Breast epithelium (tissue), 4 donors: ENCODE results near the gene UBE2D2. TPM values are rescaled to one million over a fixed set of nuclear protein-coding genes. Genes with fewer than 3 reads are reported as not detected.

Source experiments
- DNase-seq, 2 donors: peaks; one replicate each; pipeline ENCODE4 v3.0.0-alpha.2; 2019; ENCODE audit warnings: low spot score in 2 of 2
- H3K27ac ChIP-seq, 2 donors: fragments of 200-600 bp; sonication (generic) in 1 of 2; one replicate each; pipeline ENCODE4 v1.5.1; 2016 to 2019; ENCODE audit warnings: mild to moderate bottlenecking in 1 of 2
- H3K27me3 ChIP-seq, 2 donors: fragments of 200-600 bp; sonication (generic) in 1 of 2; one replicate each; pipeline versions ENCODE4 v1.5.1 to v1.6.0; 2017 to 2019; ENCODE audit warnings: control low read depth in 1 of 2, mild to moderate bottlenecking in 1 of 2
- H3K36me3 ChIP-seq: fragments of 200-600 bp; one replicate; pipeline ENCODE4 v1.5.1; 2019
- H3K4me1 ChIP-seq, 2 donors: fragments of 200-600 bp; sonication (generic); one replicate each; pipeline ENCODE4 v1.5.1; 2016 to 2019; ENCODE audit warnings: control low read depth in 1 of 2
- H3K4me3 ChIP-seq, 3 donors: fragments of 200-600 bp; sonication (generic); 1 replicate in 2 of 3; 2 replicates in 1 of 3; pipeline ENCODE4 v1.5.1; 2016 to 2019; ENCODE audit warnings: mild to moderate bottlenecking in 3 of 3, moderate library complexity in 2 of 3
- H3K9me3 ChIP-seq, 2 donors: fragments of 200-600 bp; sonication (generic) in 1 of 2; one replicate each; pipeline ENCODE4 v1.5.1; 2016 to 2019; ENCODE audit warnings: control low read depth in 1 of 2
- POLR2A ChIP-seq: fragments of 450-650 bp; IDR thresholded peaks from one replicate; pipeline ENCODE4 v1.6.1; 2016; ENCODE audit warnings: antibody characterized with exemption, mild to moderate bottlenecking, moderate library complexity
- POLR2AphosphoS5 ChIP-seq, 3 donors: sonication (generic); formaldehyde crosslinking; IDR thresholded peaks; one replicate each; pipeline ENCODE4 v1.6.1; 2017; ENCODE audit warnings: antibody characterized with exemption in 3 of 3
- intact Hi-C: fragments of 100-400 bp; cut with DNase I; formaldehyde crosslinking; loops from one replicate; pipeline ENCODE4 v1.15.1; 2023; ENCODE audit warnings: low total_unique reads
- total RNA-seq, 3 donors: library from RNA; depleted of rRNA; stranded (reverse); fragments of >200 nt; gene quantifications; one replicate each; pipeline ENCODE4 v1.1.0, GENCODE V29; 2016
- TF ChIP-seq, protein P1 (sequence below), 3 donors: fragments of 450-650 bp; IDR thresholded peaks; one replicate each; pipeline ENCODE4 v1.5.1; 2016 to 2017; ENCODE audit warnings: antibody characterized with exemption in 3 of 3, mild to moderate bottlenecking in 3 of 3, moderate library complexity in 3 of 3

Gene UBE2D2
- total RNA-seq, 3 donors from 2014 or later = 55.1 to 68.3 (median 58.1) TPM

DNA sequence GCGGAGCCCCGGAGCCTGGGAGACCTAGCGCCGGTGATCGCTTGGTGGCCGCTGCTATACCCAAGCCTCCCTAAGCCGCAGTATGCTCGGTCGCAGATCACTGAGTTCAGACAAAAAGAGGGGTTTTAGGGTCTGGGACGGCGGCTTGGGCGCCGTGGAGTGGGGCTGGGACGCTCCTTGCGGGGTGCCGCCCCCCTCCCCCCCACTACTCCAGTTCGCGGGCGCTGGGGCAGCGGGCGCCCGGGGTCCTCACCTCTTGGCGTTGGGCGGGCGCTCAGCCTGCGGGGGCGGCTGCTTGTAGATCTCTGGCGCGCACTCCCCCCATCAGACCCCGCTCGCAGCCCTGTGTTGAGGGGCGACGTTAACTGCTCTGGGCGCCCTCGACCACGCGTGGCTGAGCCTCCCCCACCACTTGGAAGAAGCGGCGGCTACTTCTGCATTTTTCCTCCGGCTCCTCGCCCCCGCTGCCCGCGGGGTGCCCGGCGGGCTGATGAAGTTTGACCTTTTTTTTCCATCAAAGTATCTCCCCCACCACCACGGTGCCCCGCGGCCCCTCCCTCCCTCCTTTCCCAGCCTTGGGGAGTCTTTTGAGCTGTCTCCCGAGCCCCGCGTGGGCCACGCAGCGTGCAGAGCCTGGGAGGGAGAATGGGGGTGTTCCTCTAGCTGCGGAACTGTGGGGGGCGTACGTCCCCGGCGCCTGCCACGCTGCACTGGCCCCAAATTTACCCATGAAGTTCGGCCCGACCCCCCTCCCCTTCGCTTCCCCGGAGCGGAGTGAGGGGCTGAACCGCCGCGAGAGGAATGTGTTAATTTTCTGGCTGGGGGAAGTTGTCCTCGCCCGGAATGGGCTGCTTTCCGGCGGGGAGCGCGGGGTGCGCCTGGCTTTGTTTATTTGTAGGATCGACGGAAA is 88.2 kb downstream of the UBE2D2 start:
- peak overlapping the region; percentile 80 to 94 (median 80) for H3K4me3 ChIP-seq
- intact Hi-C loops = loop anchor here (10.0 kb wide), 1 partner anchor 45 kb away; no protein-coding TSS in a partner anchor
- no peaks in the 10 kb centered on the region for H3K9me3 ChIP-seq
- H3K27ac ChIP-seq = peak overlapping the region; percentile 97
- H3K36me3 ChIP-seq = no peaks in the 10 kb centered on the region
- peaks cover 6 to 31% of the 10 kb centered on the region in 2 donors for H3K4me1 ChIP-seq
- no peaks in the 10 kb centered on the region for H3K27me3 ChIP-seq
- TF ChIP-seq POLR2AphosphoS5 (IDR thresholded peaks at IDR 0.05) (peak in 1 of 3 donors; percentile 11), POLR2A (no peak)
- peak in 1 of 2 donors; percentile 51 for DNase-seq

DNA sequence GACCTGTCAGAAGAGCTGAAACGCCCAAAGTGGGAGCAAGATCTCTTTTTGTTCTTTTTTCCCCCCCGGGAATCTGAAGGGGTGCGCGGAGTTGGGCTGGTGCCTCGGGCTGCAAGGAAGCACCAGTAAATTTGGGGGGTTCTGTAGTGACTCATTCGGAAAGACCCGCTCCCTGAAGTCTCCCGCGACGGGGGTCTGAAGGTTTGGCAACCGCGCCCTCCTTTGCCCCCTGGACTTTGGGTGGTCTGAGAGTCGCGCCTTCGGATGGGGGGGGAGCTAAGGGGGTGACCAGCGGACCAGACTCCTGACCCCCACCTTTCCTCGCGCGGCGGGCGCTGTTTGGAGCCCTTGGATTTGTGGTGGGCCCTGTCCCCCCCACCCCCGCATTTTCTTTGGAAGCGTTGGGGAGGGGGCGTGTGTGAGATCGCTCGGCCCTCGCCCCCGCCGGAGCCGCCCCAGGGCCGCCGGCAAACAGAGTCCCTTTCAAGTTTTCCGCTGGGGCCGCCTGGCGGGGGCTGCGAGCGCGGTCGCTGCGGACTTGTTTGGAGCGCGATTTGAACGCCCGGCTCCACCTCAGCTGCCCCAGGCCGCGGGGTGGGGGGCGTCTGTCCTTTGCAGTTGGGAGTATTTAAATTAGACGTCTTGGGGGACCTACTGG is 89.0 kb downstream of the UBE2D2 start:
- TF ChIP-seq POLR2A (no peak), POLR2AphosphoS5 (IDR thresholded peaks at IDR 0.05) (no peak)
- TF ChIP-seq, protein P1, sequence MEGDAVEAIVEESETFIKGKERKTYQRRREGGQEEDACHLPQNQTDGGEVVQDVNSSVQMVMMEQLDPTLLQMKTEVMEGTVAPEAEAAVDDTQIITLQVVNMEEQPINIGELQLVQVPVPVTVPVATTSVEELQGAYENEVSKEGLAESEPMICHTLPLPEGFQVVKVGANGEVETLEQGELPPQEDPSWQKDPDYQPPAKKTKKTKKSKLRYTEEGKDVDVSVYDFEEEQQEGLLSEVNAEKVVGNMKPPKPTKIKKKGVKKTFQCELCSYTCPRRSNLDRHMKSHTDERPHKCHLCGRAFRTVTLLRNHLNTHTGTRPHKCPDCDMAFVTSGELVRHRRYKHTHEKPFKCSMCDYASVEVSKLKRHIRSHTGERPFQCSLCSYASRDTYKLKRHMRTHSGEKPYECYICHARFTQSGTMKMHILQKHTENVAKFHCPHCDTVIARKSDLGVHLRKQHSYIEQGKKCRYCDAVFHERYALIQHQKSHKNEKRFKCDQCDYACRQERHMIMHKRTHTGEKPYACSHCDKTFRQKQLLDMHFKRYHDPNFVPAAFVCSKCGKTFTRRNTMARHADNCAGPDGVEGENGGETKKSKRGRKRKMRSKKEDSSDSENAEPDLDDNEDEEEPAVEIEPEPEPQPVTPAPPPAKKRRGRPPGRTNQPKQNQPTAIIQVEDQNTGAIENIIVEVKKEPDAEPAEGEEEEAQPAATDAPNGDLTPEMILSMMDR (IDR thresholded peaks at IDR 0.05) = peak in 2 of 3 donors; percentile 39 to 48
- peak overlapping the region; percentile 80 to 94 (median 80) for H3K4me3 ChIP-seq
- H3K36me3 ChIP-seq = no peaks in the 10 kb centered on the region
- no peaks in the 10 kb centered on the region for H3K9me3 ChIP-seq
- intact Hi-C loops = no loop called here
- H3K27ac ChIP-seq = peak overlapping the region; percentile 97
- no peak for DNase-seq
- H3K4me1 ChIP-seq = peaks cover 8 to 38% of the 10 kb centered on the region in 2 donors
- no peaks in the 10 kb centered on the region for H3K27me3 ChIP-seq

DNA sequence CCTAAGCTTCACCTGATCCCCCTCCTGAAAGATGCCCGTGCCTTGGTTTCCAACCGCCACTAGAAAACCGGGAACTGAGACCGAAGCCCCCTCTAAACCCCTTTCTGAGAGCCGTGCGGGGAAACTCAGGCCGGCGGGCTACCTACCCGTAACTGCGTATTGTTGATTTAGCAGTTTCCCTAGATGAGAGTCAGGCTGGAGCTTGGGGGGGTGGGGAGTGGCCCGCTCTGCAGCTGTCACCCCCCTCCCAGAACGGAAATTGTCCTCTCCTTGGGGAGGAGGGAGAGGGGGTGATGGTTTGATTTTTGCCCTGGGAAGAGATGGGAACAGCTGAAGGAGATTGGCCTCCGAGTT is 89.5 kb downstream of the UBE2D2 start:
- Histone ChIP-seq H3K27me3 (no peaks in the 10 kb centered on the region), H3K9me3 (no peaks in the 10 kb centered on the region), H3K36me3 (no peaks in the 10 kb centered on the region), H3K4me1 (peaks cover 11 to 44% of the 10 kb centered on the region in 2 donors), H3K4me3 (peak overlapping the region; percentile 80 to 94 (median 80)), H3K27ac (peak overlapping the region; percentile 97)
- intact Hi-C loops = no loop called here
- TF ChIP-seq POLR2A = peak; percentile 4
- TF ChIP-seq, protein P1 (IDR thresholded peaks at IDR 0.05) = no peak
- DNase-seq = no peak

DNA sequence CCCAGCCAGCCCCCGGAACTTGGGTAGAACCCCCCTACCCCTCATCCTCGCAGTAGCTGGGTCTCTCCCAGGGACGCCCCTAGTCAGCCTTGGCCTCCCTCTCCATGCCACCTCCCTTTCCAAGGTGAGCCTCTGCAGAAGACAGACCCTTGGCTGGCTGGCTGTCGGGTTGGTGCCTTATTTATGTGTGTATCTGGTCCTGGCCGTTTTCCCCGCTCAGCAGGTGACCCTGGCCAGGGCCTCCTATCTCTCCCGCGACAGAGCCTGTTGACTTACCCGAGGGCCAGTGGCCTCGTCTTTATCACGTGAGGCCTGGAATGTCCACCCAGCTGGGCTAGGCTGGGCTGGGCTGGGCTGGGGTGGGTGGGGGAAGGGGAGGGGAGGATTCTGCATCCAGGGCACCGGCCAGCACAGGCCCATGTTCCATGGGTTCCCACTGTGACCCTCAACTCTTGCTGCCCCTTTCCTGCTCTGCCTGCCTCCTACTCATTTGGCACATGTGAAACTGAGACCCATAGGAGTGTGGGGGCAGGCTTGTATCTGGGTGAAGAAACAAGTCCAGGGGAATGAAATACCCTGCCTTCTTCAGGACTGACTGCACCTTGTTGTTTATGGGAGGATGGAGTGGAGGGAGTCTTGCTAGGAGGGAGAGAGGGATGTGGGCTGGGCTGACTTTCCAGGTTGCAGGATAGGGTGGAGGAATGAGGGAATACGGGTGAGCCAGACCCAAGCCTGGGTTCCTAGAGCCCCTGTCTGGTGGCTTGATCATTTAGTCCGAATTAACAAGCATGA is 90.1 kb downstream of the UBE2D2 start:
- peak overlapping the region; percentile 80 to 94 (median 80) for H3K4me3 ChIP-seq
- H3K27ac ChIP-seq = peak overlapping the region; percentile 97
- no peaks in the 10 kb centered on the region for H3K9me3 ChIP-seq
- intact Hi-C loops = no loop called here
- H3K27me3 ChIP-seq = no peaks in the 10 kb centered on the region
- H3K4me1 ChIP-seq = peaks cover 15 to 49% of the 10 kb centered on the region in 2 donors
- peak in 1 of 3 donors; percentile 10 for TF ChIP-seq POLR2AphosphoS5 (IDR thresholded peaks at IDR 0.05)
- TF ChIP-seq, protein P1 (IDR thresholded peaks at IDR 0.05) = no peak
- peak; percentile 4 for TF ChIP-seq POLR2A
- no peaks in the 10 kb centered on the region for H3K36me3 ChIP-seq
- DNase-seq = no peak
